DND-41 (cell line): ENCODE measurements around the gene ACAD11.
"Not testable (repeated sequence)": the region's sequence is repeated elsewhere in the genome, so short reads cannot be mapped to it uniquely, and the experiment has no call there.

Experiments
- ATAC-seq: fragments of 200-7000 bp; cut with Tn5 transposase; 3 replicates; pipeline ENCODE4 v1.9.1; 2021; ENCODE audit warnings: low read depth; ENCODE audit not compliant: insufficient read depth
- DNase-seq: peaks from one replicate; pipeline ENCODE4 v3.0.0-alpha.2; 2020
- H2AFZ ChIP-seq: 2 replicates; pipeline ENCODE4 v1.6.0; 2012; ENCODE audit warnings: low read depth, low read length
- H3K27ac ChIP-seq: 2 replicates; pipeline ENCODE4 v1.5.1; 2012; ENCODE audit warnings: low read length, inconsistent platforms
- H3K27me3 ChIP-seq: fragments of 200-600 bp; sonication (generic); 2 replicates; pipeline ENCODE4 v1.6.0; 2012; ENCODE audit warnings: low read length, mild to moderate bottlenecking, inconsistent platforms; ENCODE audit not compliant: insufficient read depth, poor library complexity
- H3K36me3 ChIP-seq: 2 replicates; pipeline ENCODE4 v1.5.1; 2012; ENCODE audit warnings: low read length, inconsistent platforms; ENCODE audit not compliant: insufficient read depth
- H3K4me1 ChIP-seq: 2 replicates; pipeline ENCODE4 v1.5.1; 2012; ENCODE audit warnings: mild to moderate bottlenecking, low read length; ENCODE audit not compliant: insufficient read depth
- H3K4me2 ChIP-seq: 2 replicates; pipeline ENCODE4 v1.6.0; 2012; ENCODE audit warnings: mild to moderate bottlenecking, moderate library complexity, low read length, inconsistent platforms; ENCODE audit not compliant: insufficient read depth
- H3K4me3 ChIP-seq, 2 experiments: fragments of 200-600 bp in 1 of 2; shearing (Covaris generic) in 1 of 2; 2 replicates each; pipeline ENCODE4 v1.5.1; 2012 to 2016; ENCODE audit warnings: inconsistent platforms in 2 of 2, low read length in 2 of 2, mild to moderate bottlenecking in 2 of 2, low read depth in 1 of 2, moderate library complexity in 1 of 2
- H3K79me2 ChIP-seq: 2 replicates; pipeline ENCODE4 v1.6.0; 2012; ENCODE audit warnings: low read length, inconsistent platforms; ENCODE audit not compliant: insufficient read depth
- H3K9ac ChIP-seq: 2 replicates; pipeline ENCODE4 v1.6.0; 2012; ENCODE audit warnings: low read depth, mild to moderate bottlenecking, inconsistent platforms, low read length, moderate library complexity
- H3K9me3 ChIP-seq: 2 replicates; pipeline ENCODE4 v1.5.1; 2012; ENCODE audit warnings: low read length, moderate library complexity, mild to moderate bottlenecking, inconsistent platforms; ENCODE audit not compliant: insufficient read depth, severe bottlenecking
- H4K20me1 ChIP-seq: 2 replicates; pipeline ENCODE4 v1.6.0; 2012; ENCODE audit warnings: low read length; ENCODE audit not compliant: insufficient read depth
- CTCF ChIP-seq: IDR thresholded peaks from 2 replicates; pipeline ENCODE4 v1.5.1; 2012; ENCODE audit warnings: borderline replicate concordance, low read length, moderate library complexity, mild to moderate bottlenecking; ENCODE audit not compliant: poor library complexity, severe bottlenecking; ENCODE audit errors: extremely low read depth
- EZH2 ChIP-seq: IDR thresholded peaks from 3 replicates; pipeline ENCODE4 v1.6.1; 2012; ENCODE audit warnings: borderline replicate concordance, low read depth, mild to moderate bottlenecking, moderate library complexity, low read length, inconsistent platforms; ENCODE audit not compliant: severe bottlenecking

Gene ACAD11

GRCh38 chr3:132616780-132617179 is 42.8 kb downstream of the ACAD11 start:
- Histone ChIP-seq H2AFZ (no peak overlapping the region), H3K4me2 (no peak overlapping the region), H4K20me1 (no peaks in the 10 kb centered on the region), H3K27me3 (no peaks in the 10 kb centered on the region), H3K79me2 (no peaks in the 10 kb centered on the region), H3K9me3 (no peaks in the 10 kb centered on the region), H3K36me3 (peaks cover 5% of the 10 kb centered on the region; the same call in 1 of the 2 replicates), H3K27ac (no peak overlapping the region), H3K4me3 (no peak overlapping the region), H3K9ac (no peak overlapping the region), H3K4me1 (no peaks in the 10 kb centered on the region)
- no peak for DNase-seq
- no peak for ATAC-seq
- TF ChIP-seq EZH2 (no peak), CTCF (no peak)

DNA sequence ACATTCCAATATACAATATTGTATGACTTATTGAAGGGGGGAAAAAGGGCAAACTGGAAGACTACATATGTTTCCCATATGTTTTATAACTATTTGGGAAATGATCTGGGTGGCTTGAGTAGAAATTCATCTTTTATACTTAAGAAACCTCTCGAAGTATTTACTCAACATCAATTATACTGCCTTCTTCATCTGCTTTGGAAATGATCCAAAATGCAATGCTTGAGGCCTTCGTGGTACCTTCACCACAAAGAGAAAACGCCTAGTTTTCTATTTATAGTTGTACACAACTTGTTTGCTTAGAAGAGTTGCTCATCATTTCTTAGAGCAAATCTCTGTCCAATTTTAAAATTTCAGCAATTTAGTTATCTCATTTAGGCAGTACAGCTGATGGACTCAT is 43.7 kb downstream of the ACAD11 start:
- no peaks in the 10 kb centered on the region for H3K79me2 ChIP-seq
- peaks cover 5% of the 10 kb centered on the region; the same call in 1 of the 2 replicates for H3K36me3 ChIP-seq
- TF ChIP-seq EZH2 = no peak
- TF ChIP-seq CTCF = no peak

GRCh38 chr3:132615301-132615700 is 44.3 kb downstream of the ACAD11 start:
- not testable (repeated sequence) for H4K20me1 ChIP-seq, H3K9ac ChIP-seq, H3K27ac ChIP-seq, DNase-seq, H3K4me2 ChIP-seq, ATAC-seq, H2AFZ ChIP-seq, H3K9me3 ChIP-seq, H3K79me2 ChIP-seq, H3K4me3 ChIP-seq, H3K27me3 ChIP-seq, H3K36me3 ChIP-seq, H3K4me1 ChIP-seq

More for the DNA sequence above, 43.7 kb downstream of the ACAD11 start:
- Histone ChIP-seq H3K4me2 (no peak overlapping the region), H3K9me3 (no peaks in the 10 kb centered on the region), H3K27ac (no peak overlapping the region), H4K20me1 (no peaks in the 10 kb centered on the region), H3K27me3 (no peaks in the 10 kb centered on the region), H3K4me1 (no peaks in the 10 kb centered on the region), H3K4me3 (no peak overlapping the region), H3K9ac (no peak overlapping the region), H2AFZ (no peak overlapping the region)
- ATAC-seq (no peak), DNase-seq (no peak)

GRCh38 chr3:132606620-132607019 is 53.0 kb downstream of the ACAD11 start:
- H3K4me1 ChIP-seq, H2AFZ ChIP-seq, H3K27me3 ChIP-seq, H3K79me2 ChIP-seq, H3K36me3 ChIP-seq, H3K9me3 ChIP-seq, DNase-seq, H3K27ac ChIP-seq, H4K20me1 ChIP-seq, H3K4me2 ChIP-seq, H3K4me3 ChIP-seq, ATAC-seq, H3K9ac ChIP-seq: not testable (repeated sequence)
